NT2/D1 (cell line): ENCODE data around the gene CCS.
A peak's percentile ranks its signal among the peaks of the same experiment; 100 is the strongest.

Experiments
- DNase-seq: peaks from one replicate; pipeline ENCODE4 v3.0.0-alpha.2; 2011; ENCODE audit warnings: low read depth, low spot score
- H3K27me3 ChIP-seq: 2 replicates; pipeline ENCODE4 v1.6.0; 2011; ENCODE audit warnings: mild to moderate bottlenecking; ENCODE audit not compliant: insufficient read length, insufficient read depth
- H3K36me3 ChIP-seq: 2 replicates; pipeline ENCODE4 v1.6.1; 2011; ENCODE audit warnings: mild to moderate bottlenecking, low read length, mixed read lengths; ENCODE audit not compliant: insufficient read depth, insufficient read length
- H3K4me1 ChIP-seq: 2 replicates; pipeline ENCODE4 v1.5.1; 2011; ENCODE audit not compliant: insufficient read depth, insufficient read length
- H3K4me3 ChIP-seq: 2 replicates; pipeline ENCODE4 v1.5.1; 2011; ENCODE audit warnings: low read depth; ENCODE audit not compliant: insufficient read length
- H3K9ac ChIP-seq: 2 replicates; pipeline ENCODE4 v1.6.0; 2011; ENCODE audit warnings: low read depth; ENCODE audit not compliant: insufficient read length
- H3K9me3 ChIP-seq: 2 replicates; pipeline ENCODE4 v1.5.1; 2011; ENCODE audit warnings: mild to moderate bottlenecking, low read length; ENCODE audit not compliant: insufficient read depth
- SUZ12 ChIP-seq: IDR thresholded peaks from 2 replicates; pipeline ENCODE4 v1.6.1; 2011; ENCODE audit not compliant: insufficient read length, insufficient read depth; ENCODE audit errors: extremely low read depth
- YY1 ChIP-seq: IDR thresholded peaks from 2 replicates; pipeline ENCODE4 v1.6.1; 2011; ENCODE audit not compliant: insufficient read length, insufficient read depth
- ZNF274 ChIP-seq: IDR thresholded peaks from 2 replicates; pipeline ENCODE4 v1.6.1; 2011; ENCODE audit warnings: mild to moderate bottlenecking, low read depth, low read length

CCS gene

GRCh38 chr11:66643745-66644437, 50.9 kb downstream of the CCS start:
- H3K36me3 ChIP-seq, result peaks cover 98% of the 10 kb centered on the region
- no peak overlapping the region for H3K4me3 ChIP-seq
- no peaks in the 10 kb centered on the region for H3K9me3 ChIP-seq
- peaks cover 16% of the 10 kb centered on the region for H3K4me1 ChIP-seq
- no peaks in the 10 kb centered on the region for H3K27me3 ChIP-seq
- TF ChIP-seq SUZ12 (no peak), ZNF274 (no peak), YY1 (no peak)
- peak overlapping the region; percentile 37 for H3K9ac ChIP-seq
- no peak for DNase-seq

DNA sequence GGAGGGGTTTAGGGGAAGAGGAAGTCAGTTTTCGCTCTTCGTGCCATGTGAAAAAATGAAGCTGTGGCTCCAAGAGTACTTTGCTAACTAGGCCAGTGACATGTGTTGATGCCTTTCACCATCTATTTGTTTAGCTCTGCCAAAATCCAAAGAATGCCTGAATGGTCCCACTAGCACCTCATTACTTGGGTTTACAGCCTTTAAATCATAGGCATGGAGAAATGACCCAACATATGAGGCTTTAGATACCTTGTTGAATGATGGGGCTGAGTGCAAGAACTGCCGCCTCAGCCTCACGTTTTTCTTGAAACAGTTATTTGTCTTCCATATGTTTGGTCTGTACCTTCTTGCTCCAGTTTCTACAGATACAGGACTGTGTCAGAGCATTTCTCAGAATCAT, 53.8 kb downstream of the CCS start:
- Histone ChIP-seq H3K9me3 (no peaks in the 10 kb centered on the region), H3K9ac (no peak overlapping the region), H3K4me3 (no peak overlapping the region), H3K4me1 (peaks cover 11% of the 10 kb centered on the region), H3K27me3 (no peaks in the 10 kb centered on the region), H3K36me3 (peaks cover 92% of the 10 kb centered on the region)
- no peak for DNase-seq
- TF ChIP-seq SUZ12, result no peak
- no peak for TF ChIP-seq YY1
- TF ChIP-seq ZNF274, result no peak

DNA sequence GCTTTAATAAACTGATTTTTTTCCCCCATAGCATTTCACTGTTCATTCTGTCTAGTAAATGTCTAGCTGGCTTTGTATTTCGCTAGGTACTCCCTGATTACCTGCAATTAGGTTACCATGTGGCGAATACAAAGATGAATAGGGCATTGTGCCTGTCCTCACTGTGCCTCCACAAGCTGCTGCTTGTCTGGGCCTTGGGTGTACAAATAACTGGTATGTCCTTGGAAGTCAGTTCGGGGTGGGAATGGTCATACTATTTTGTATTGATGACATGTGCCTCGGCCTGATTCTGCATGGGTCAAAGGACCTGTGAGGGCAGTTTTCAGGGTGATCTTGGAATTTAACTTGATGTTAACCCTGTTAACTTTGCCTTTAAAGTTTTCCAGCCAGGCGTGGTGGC, 56.9 kb downstream of the CCS start:
- DNase-seq, result no peak
- H3K9ac ChIP-seq, result no peak overlapping the region
- H3K36me3 ChIP-seq, result peaks cover 83% of the 10 kb centered on the region
- H3K4me3 ChIP-seq, result no peak overlapping the region
- H3K4me1 ChIP-seq, result no peaks in the 10 kb centered on the region
- H3K9me3 ChIP-seq, result no peaks in the 10 kb centered on the region
- no peaks in the 10 kb centered on the region for H3K27me3 ChIP-seq
- TF ChIP-seq SUZ12 (no peak), YY1 (no peak), ZNF274 (no peak)

DNA sequence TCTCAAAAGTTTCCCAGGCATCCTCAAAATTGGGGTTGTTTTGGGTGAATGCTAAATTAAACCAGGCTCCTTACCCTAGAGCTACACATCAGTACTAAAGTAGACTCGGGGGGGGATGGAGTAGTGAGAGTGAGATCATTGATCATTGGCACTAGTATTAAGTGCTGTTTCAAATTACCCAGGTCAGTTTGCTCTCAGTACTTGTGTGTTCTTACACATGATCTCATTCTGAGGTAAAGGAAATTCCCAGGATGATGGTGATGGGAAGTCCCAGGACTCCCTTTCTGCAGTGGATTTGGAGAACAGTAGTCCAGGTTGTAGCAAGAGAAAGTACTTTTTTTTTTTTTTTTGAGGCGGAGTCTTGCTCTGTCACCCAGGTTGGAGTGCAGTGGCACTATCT, 58.0 kb downstream of the CCS start:
- DNase-seq, result no peak

DNA sequence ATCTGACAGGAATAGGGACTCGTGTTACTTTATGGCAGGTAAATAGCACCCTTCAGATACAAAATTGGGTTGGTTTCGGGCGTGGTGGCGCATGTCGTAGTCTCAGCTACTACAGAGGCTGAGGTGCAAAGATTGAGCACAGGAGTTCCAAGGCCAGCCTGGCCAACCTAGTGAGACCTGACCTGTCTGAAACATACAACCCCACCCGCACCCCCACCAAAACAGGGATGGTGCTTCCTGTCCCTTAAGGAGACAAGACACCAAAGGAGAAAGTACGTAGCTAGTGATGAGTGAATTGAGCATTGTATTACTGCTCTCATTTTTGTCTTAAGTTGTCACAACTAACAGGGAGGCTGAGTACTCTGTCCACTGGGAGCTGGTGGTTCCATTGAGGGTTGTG, 59.7 kb downstream of the CCS start:
- H3K27me3 ChIP-seq, result no peaks in the 10 kb centered on the region
- H3K36me3 ChIP-seq, result peaks cover 70% of the 10 kb centered on the region
- no peaks in the 10 kb centered on the region for H3K9me3 ChIP-seq
- no peaks in the 10 kb centered on the region for H3K4me1 ChIP-seq
- DNase-seq, result no peak
- no peak overlapping the region for H3K4me3 ChIP-seq
- no peak overlapping the region for H3K9ac ChIP-seq
- TF ChIP-seq SUZ12 (no peak), YY1 (no peak), ZNF274 (no peak)

More for the DNA sequence above, 58.0 kb downstream of the CCS start:
- Histone ChIP-seq H3K9ac (no peak overlapping the region), H3K4me1 (no peaks in the 10 kb centered on the region), H3K36me3 (peaks cover 73% of the 10 kb centered on the region), H3K4me3 (no peak overlapping the region), H3K27me3 (no peaks in the 10 kb centered on the region), H3K9me3 (no peaks in the 10 kb centered on the region)
- TF ChIP-seq SUZ12, result no peak

DNA sequence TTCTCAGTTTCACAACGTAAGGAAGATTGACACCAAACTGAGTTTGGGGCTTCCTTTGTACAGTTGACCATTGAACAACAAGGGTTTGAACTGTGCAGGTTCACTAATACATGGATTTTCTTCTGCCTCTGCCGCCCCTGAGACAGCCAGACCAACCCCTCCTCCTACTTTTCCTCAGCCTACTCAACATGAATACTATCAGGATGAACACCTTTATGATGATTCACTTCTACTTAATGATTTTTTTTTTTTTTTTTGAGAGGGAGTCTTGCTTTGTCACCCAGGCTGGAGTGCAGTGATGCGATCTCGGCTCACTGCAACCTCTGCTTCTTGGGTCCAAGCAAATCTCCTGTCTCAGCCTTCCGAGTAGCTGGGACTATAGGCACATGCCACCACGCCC, 60.1 kb downstream of the CCS start:
- Histone ChIP-seq H3K9ac (no peak overlapping the region), H3K4me3 (no peak overlapping the region), H3K4me1 (no peaks in the 10 kb centered on the region), H3K36me3 (peaks cover 70% of the 10 kb centered on the region), H3K9me3 (no peaks in the 10 kb centered on the region), H3K27me3 (no peaks in the 10 kb centered on the region)
- TF ChIP-seq SUZ12 (no peak), YY1 (no peak), ZNF274 (no peak)
- DNase-seq, result no peak
